Psoas muscle (tissue), 8 donors: ENCODE data around the gene GARIN3. TPM values are rescaled to one million over a fixed set of nuclear protein-coding genes. Genes with fewer than 3 reads are reported as not detected.

Experiments used
- ATAC-seq, 4 donors: fragments of 200-7000 bp; cut with Tn5 transposase; one replicate each; pipeline ENCODE4 v1.9.1; 2020; ENCODE audit warnings: moderate library complexity in 3 of 4, mild to moderate bottlenecking in 2 of 4
- DNase-seq, 2 donors: peaks; one replicate each; pipeline ENCODE4 v3.0.0-alpha.2; 2020
- H3K27ac ChIP-seq: fragments of 200-600 bp; one replicate; pipeline ENCODE4 v1.8.0; 2022
- H3K27me3 ChIP-seq, 3 donors: fragments of 200-600 bp in 1 of 3; one replicate each; pipeline versions ENCODE4 v1.6.1 to v1.8.0; 2013 to 2022; ENCODE audit warnings: low read length in 2 of 3, mild to moderate bottlenecking in 2 of 3, moderate library complexity in 1 of 3; ENCODE audit not compliant: insufficient read depth in 3 of 3
- H3K36me3 ChIP-seq, 2 donors: fragments of 200-600 bp in 1 of 2; one replicate each; pipeline versions ENCODE4 v1.6.1 to v1.8.0; 2013 to 2022; ENCODE audit warnings: low read depth in 1 of 2, mild to moderate bottlenecking in 1 of 2, moderate library complexity in 1 of 2; ENCODE audit not compliant: insufficient read depth in 1 of 2
- H3K4me1 ChIP-seq: fragments of 200-600 bp; one replicate; pipeline ENCODE4 v1.8.0; 2022
- H3K4me3 ChIP-seq: fragments of 200-600 bp; one replicate; pipeline ENCODE4 v1.8.0; 2022; ENCODE audit warnings: mild to moderate bottlenecking
- H3K9me3 ChIP-seq: fragments of 200-600 bp; one replicate; pipeline ENCODE4 v1.8.0; 2022
- WGBS, 3 donors: extraction: QIAGEN DNeasy Blood & Tissue Kit; methylation state at CpG; one replicate each; pipeline versions ENCODE4 v1.1.6 to v1.1.7; 2013; 5-methylcytosine and 5-hydroxymethylcytosine counted together
- intact Hi-C, 2 donors: fragments of 100-400 bp; cut with DNase I; formaldehyde crosslinking; loops; one replicate each; pipeline versions ENCODE4 v1.11.0 to v1.14.2; 2022
- polyA plus RNA-seq, 3 donors: library from polyadenylated mRNA; stranded (reverse); fragments of 200-250 nt; gene quantifications; one replicate each; pipeline ENCODE4 v1.2.3, GENCODE V29; 2013
- total RNA-seq, 4 donors: library from RNA; stranded (reverse); fragmentation: NEBNext Ultra II Directional in 2 of 4; extraction: Animal tissue kit (Norgen Biotek cat#: 25700) in 2 of 4; gene quantifications; one replicate each; pipeline versions ENCODE4 v1.2.1 to v1.2.4, GENCODE V29; 2021 to 2023
- TF ChIP-seq, protein P1 (sequence below): fragments of 200-600 bp; IDR thresholded peaks from one replicate; pipeline ENCODE4 v1.8.0; 2022; ENCODE audit warnings: antibody characterized with exemption
- donor health status: healthy with polysubstance abuse.
- donor health status: DM: no; HTN: no; CAD: no; lungs with moderate emphysema.
- donor health status: Bipolar disorder and iron deficiency.
- donor health status: healthy.
- donor health status: DM: yes; HTN: yes; CAD: no.
- donor health status: DM: no; HTN: no; CAD: no.
- donor health status: DM: no; HTN: no; CAD: no.
- donor health status: DM: yes; HTN: yes; CAD: no.

Gene GARIN3
- total and polyA plus RNA-seq, 7 donors: not detected

DNA sequence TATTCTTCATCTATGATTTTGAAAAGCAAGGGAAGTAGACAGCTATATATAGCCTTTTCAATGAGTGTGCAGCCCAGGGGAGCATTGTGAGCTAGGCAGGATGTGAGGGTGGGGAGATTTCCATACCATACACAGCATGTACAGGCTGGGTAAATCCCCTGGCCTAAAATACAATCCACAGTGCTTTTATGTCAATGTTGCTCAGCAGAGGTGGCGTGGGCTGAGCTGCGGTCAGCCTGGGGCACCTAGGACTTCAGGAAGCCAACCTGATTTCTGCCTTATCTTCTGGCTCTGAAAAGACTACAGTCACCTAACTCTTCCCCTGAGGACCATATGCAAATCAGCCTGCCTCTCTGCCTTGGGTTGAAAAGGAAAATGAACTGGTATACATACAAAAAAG, 6.3 kb upstream of the GARIN3 start:
- intact Hi-C loops: no loop called here
- no peak overlapping the region for H3K27ac ChIP-seq
- no peaks in the 10 kb centered on the region for H3K9me3 ChIP-seq
- no peak overlapping the region for H3K4me3 ChIP-seq
- TF ChIP-seq, protein P1, sequence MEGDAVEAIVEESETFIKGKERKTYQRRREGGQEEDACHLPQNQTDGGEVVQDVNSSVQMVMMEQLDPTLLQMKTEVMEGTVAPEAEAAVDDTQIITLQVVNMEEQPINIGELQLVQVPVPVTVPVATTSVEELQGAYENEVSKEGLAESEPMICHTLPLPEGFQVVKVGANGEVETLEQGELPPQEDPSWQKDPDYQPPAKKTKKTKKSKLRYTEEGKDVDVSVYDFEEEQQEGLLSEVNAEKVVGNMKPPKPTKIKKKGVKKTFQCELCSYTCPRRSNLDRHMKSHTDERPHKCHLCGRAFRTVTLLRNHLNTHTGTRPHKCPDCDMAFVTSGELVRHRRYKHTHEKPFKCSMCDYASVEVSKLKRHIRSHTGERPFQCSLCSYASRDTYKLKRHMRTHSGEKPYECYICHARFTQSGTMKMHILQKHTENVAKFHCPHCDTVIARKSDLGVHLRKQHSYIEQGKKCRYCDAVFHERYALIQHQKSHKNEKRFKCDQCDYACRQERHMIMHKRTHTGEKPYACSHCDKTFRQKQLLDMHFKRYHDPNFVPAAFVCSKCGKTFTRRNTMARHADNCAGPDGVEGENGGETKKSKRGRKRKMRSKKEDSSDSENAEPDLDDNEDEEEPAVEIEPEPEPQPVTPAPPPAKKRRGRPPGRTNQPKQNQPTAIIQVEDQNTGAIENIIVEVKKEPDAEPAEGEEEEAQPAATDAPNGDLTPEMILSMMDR: no peak
- ATAC-seq (no peak), DNase-seq (no peak)
- no peaks in the 10 kb centered on the region for H3K27me3 ChIP-seq
- H3K4me1 ChIP-seq: no peaks in the 10 kb centered on the region
- 57 to 77% (median 62%) methylated on average over 2 of the region's 2 CpGs for WGBS, 3 donors
- H3K36me3 ChIP-seq: no peaks in the 10 kb centered on the region

DNA sequence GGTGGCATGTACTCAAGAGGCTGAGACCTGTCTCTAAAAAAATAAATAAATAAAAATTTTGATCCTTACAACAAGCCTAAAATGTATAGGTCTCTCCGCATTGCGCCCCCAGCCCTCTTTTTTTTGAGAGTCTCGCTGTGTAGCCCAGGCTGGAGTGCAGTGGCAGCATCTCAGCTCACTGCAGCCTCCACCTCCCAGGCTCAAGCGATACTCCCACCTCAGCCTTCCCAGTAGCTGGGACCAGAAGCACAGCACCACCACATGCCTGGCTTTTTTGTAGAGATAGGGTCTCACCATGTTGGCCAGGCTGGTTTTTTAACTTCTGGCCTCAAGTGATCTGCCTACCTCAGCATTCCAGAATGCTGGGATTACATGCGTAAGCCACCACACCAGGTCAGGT, 2.2 kb upstream of the GARIN3 start:
- intact Hi-C loops: no loop called here
- DNase-seq: no peak
- WGBS, 3 donors: 87 to 93% (median 90%) methylated on average over 5 of the region's 5 CpGs

DNA sequence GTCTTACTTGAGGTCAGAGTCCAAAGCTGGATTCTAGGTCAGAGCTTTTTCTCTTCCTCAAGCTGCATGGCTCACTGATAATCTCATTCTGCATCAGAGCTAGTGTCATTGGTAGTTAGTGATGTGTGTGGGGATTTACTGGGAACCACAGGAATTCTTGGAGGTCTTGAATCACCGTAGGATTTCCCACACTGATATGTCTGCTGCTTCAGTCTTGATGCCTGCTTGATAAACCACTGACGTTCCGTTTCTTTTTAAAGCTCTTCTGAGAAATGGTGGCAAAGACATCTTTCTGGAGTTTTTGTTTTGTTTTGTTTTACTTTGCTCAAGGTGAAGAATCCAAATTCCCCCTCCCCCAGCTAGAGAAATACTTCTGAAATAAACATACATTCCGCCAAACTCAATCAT, 1.2 kb upstream of the GARIN3 start:
- Histone ChIP-seq H3K27me3 (peaks cover 0 to 2% (median 0%) of the 10 kb centered on the region in 3 donors), H3K27ac (no peak overlapping the region), H3K4me1 (no peaks in the 10 kb centered on the region), H3K36me3 (no peaks in the 10 kb centered on the region), H3K4me3 (no peak overlapping the region), H3K9me3 (no peaks in the 10 kb centered on the region)
- TF ChIP-seq, protein P1: no peak
- DNase-seq (no peak), ATAC-seq (no peak)
- intact Hi-C loops: no loop called here
- 65 to 70% (median 68%) methylated on average over 4 of the region's 4 CpGs for WGBS, 3 donors

More for the DNA sequence above, 2.2 kb upstream of the GARIN3 start:
- Histone ChIP-seq H3K9me3 (no peaks in the 10 kb centered on the region), H3K27ac (no peak overlapping the region), H3K27me3 (peaks cover 0 to 2% (median 0%) of the 10 kb centered on the region in 3 donors), H3K36me3 (no peaks in the 10 kb centered on the region), H3K4me3 (no peak overlapping the region), H3K4me1 (no peaks in the 10 kb centered on the region)
- TF ChIP-seq, protein P1: no peak
- ATAC-seq: no peak

DNA sequence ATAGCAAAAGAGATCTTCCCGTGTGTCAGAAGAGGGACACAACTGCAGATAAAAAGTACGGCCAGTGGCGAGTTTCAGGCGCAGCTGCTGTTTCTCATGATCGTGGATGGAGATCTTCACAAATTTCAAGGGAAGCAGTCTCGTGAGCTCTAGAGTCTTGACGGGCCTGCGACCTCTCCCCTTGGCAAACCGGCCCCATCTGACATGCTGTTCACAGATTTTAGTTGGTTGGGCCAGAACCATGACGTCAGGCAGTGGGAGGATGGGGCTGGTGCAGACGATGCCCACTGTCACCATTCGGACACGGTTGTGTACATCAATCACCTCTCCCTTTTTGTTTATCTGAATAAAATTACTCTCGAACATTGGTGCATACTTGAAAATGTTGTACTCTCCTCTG, 396 bp downstream of the GARIN3 start:
- TF ChIP-seq, protein P1: no peak
- no peaks in the 10 kb centered on the region for H3K9me3 ChIP-seq
- no peaks in the 10 kb centered on the region for H3K36me3 ChIP-seq
- H3K27ac ChIP-seq: no peak overlapping the region
- H3K4me1 ChIP-seq: no peaks in the 10 kb centered on the region
- intact Hi-C loops: no loop called here
- 72 to 79% (median 76%) methylated on average over 14 of the region's 14 CpGs for WGBS, 3 donors
- DNase-seq (no peak), ATAC-seq (no peak)
- H3K4me3 ChIP-seq: no peak overlapping the region
- peaks cover 0 to 2% (median 0%) of the 10 kb centered on the region in 3 donors for H3K27me3 ChIP-seq

DNA sequence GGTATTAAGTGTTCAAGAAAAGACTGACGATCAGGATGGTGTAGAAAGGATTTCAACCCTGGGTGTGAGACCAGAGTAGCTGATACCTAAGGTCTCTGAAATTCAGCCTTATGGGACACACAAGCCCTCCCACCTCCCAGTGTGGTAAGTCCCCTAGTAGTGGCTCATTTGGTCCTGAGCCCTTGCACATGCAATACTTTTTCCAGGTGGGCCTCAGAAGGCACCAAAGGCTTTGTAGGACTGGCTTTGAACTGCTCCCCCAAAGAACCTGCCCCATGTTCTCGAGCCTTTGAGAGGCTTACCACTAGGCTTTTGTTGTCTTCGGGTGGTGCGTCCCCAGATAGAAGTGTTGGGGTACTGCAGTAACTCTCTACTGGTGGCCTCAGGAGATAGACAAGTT, 803 bp downstream of the GARIN3 start:
- TF ChIP-seq, protein P1: no peak
- 79 to 82% (median 80%) methylated on average over 4 of the region's 4 CpGs for WGBS, 3 donors

More for the DNA sequence above, 803 bp downstream of the GARIN3 start:
- Histone ChIP-seq H3K4me1 (no peaks in the 10 kb centered on the region), H3K36me3 (no peaks in the 10 kb centered on the region), H3K27me3 (peaks cover 0 to 2% (median 0%) of the 10 kb centered on the region in 3 donors), H3K9me3 (no peaks in the 10 kb centered on the region), H3K27ac (no peak overlapping the region), H3K4me3 (no peak overlapping the region)
- ATAC-seq (no peak), DNase-seq (no peak)
- intact Hi-C loops: no loop called here
